ENCODE data around the gene AMDHD2.
A peak's percentile ranks its signal among the peaks of the same experiment; 100 is the strongest.
"Not testable (repeated sequence)": the region's sequence is repeated elsewhere in the genome, so short reads cannot be mapped to it uniquely, and the experiment has no call there.

Gene AMDHD2

DNA sequence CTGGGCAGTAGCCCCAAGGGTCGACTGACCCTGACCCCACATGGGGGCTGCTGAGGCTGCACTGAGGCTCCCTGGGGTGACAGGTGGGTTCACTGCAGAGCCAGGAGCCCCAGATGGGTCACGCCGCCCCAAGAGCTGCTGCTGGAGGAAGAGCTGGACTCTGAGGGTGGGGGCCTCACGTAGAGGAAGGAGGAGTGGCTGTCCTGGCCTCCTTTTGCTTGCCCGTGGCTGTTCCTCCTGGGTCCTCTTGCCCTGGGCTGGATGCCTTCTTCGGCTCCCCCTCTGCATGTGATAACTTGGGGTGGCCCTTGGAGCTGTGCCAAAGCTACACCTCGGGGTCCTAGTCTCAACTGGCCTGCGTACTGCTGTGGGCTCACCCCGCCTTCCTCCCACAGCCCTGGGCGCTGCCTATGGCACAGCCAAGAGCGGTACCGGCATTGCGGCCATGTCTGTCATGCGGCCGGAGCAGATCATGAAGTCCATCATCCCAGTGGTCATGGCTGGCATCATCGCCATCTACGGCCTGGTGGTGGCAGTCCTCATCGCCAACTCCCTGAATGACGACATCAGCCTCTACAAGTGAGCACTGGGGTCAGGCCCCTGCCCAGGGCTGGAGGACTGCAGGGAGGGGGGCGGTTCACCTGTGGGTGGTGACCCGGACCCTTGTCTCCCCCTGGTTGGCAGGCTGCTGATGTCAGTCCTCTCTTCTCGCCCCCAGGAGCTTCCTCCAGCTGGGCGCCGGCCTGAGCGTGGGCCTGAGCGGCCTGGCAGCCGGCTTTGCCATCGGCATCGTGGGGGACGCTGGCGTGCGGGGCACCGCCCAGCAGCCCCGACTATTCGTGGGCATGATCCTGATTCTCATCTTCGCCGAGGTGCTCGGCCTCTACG lies 1.1 kb upstream of the AMDHD2 start:
- no peak for DNase-seq

DNA sequence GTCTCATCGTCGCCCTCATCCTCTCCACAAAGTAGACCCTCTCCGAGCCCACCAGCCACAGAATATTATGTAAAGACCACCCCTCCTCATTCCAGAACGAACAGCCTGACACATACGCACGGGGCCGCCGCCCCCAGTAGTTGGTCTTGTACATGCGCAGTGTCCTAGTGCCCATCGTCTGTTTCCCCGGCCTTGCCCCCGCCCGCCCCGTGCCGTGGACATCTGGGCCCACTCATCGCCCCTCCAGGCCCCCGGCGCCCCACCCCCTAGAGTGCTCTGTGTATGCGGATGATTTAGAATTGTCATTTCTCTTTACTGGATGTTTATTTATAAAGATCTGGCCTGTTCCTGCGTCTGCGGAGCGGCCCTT lies 475 bp upstream of the AMDHD2 start:
- DNase-seq, result no peak

DNA sequence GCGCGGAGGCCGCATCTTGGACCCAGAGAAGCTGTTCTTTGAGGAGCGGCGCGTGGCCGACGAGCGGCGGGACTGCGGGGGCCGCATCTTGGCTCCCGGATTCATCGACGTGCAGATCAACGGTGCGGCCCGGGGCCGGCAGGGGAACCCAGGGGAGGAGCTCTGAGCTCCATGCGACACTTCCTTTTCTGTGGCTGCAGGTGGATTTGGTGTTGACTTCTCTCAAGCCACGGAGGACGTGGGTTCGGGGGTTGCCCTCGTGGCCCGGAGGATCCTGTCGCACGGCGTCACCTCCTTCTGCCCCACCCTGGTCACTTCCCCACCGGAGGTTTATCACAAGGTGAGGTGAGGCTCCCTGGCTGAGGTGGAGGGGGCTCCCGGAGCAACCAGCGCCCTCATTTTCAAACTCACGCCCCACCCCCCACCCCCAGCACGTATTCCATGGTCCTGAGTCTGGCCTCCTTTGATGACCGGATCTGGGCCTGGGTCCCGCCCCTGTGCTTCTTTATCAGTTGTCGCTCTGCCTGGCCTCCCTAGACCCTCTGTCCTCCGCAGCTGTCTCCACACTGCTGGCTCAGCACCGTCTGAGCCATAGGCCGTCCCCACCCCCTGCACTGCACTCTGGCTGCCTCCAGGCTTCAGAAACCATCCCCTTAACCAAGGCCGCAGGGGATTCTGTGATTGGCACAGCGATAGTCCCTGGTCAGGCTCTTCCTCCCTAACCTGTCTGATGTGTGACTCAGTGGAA lies 787 bp downstream of the AMDHD2 start:
- DNase-seq, result no peak

DNA sequence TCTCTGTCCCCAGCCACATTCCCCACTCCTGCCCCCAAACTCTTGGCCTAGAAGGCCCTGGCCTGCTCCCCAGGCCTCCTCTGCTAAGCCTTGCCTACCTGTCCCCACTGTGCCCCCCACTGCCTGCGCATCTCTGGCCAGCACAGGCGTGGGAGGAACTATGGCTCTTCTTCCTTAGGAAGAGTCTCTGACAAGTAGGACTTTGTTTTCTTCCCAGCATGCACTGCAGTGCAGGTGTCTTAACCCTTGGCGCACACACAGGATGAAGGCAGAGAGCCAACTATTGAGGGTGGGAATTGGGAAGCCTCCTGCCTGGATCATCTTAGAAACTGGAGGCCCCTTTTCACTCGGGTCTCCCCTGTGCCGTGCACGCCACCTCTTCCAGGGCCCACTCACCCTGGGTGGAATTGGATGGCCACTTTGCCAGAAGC lies 3.6 kb downstream of the AMDHD2 start:
- DNase-seq, result no peak

DNA sequence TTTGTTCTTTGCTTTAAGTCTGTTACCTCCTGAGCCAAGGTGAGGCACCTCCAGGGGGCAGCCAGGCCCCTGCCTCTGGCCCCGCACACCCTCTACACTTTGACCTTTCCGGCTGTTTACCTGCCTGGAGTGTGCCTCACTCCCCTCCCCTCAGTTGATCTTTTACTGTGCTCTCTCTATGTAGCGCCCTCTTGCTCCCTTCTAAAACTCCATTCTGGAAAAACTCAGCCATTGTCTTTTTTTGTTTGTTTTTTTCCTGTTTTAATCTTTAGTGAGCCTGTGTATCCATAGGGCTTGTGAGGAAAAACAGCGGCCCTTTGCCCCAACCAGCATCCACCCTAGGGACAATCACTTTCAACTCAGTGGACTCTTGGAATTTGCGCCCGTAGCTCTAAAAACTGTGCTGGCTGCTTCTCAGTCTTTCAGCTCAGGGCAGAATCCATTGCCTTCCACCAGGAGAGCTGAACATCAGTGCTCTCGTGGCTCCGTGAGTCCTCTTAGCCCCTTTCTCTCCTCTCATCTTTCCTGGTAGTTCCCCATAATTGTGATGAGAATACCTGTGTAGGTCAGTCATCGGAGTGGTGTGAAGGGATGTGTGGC lies 4.3 kb downstream of the AMDHD2 start:
- DNase-seq, result no peak

DNA sequence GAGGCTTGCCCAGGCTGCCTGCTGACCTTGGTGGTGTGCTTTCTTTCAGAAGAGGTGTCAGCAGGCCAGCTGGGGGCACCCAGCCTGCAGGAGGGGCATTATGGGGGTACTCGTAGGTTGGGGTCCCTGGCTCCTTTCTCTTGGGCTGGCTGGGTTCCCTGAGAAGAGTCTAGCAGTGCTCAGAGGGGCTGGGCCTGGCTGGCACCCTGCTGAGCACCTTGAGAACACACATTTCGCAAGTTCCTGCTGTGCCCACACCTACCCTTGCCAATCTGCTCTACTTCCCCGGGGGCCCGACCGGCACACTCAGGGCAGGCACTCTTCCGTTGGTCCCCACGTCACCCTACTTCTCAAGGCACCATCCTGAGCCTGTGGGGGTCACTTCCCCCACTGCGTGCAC lies 6.0 kb downstream of the AMDHD2 start:
- DNase-seq, result no peak

DNA sequence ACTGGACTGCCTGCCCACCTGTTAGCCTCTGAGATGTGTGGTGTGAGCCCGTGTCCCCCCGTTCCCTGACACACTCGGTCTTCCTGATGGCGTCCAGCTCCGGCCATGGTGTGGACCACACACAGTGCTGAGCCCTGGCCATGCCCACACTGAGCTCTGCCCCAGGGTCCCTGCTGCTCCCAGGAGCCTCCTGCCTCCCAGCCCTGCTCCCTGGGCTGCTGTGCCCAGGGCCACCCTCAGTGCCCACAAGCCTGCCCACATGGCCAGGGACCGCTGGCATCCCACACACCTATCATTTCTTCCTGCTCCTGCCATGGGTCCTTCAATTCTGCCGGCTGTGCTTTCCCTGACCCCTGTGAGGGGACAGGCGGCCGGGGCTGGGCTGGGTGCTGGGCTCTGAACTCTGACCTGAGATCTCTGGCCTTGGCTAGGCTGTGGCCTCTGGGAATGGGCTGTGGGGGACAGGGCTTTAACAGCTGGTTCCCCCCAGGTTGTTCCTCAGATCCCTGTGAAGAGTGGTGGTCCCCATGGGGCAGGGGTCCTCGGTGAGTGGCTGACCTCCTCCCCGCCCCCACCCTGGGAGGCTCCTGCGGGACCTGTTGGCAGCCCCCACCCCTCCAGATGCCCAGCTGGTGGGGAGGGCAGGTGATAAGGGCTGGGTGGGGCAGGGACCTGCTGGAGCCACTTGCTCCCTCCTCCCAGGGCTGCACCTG lies 7.1 kb downstream of the AMDHD2 start:
- DNase-seq, result no peak

DNA sequence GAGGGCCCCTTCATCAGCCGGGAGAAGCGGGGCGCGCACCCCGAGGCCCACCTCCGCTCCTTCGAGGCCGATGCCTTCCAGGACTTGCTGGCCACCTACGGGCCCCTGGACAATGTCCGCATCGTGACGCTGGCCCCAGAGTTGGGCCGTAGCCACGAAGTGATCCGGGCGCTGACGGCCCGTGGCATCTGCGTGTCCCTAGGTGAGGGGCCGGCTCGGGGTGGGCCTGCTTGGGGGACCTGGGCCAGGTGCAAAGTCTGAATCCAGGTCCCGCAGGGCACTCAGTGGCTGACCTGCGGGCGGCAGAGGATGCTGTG lies 7.6 kb downstream of the AMDHD2 start:
- DNase-seq, result no peak

DNA sequence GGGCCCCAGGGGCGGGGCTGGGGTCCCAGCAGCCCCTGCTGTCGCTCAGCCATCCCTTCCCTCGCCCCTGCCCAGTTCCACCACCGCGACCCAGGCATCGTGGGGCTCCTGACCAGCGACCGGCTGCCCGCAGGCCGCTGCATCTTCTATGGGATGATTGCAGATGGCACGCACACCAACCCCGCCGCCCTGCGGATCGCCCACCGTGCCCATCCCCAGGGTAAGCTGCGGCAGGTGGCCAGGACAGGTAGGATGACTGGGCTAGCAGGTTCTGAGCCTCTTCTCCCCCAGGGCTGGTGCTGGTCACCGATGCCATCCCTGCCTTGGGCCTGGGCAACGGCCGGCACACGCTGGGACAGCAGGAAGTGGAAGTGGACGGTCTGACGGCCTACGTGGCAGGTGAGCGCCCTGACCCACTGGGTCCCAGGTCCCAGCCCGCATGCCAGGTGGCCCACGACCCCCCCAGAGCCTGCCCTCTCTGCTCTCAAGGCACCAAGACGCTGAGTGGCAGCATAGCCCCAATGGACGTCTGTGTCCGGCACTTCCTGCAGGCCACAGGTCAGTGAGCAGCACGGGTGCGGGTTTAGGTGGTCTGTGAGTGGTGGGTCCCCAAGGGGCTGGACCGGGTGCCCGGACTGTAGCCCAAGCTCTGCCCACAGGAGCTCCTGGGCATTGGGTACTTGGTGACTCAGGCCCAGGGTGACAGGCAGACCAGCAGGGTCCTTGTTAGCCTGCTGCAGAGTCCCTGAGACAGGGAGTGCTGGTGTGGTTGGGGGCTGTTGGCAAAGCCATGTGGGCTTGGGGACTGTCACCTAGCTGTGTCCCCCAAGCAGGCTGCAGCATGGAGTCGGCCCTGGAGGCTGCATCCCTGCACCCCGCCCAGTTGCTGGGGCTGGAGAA lies 8.2 kb downstream of the AMDHD2 start:
- DNase-seq, result no peak

DNA sequence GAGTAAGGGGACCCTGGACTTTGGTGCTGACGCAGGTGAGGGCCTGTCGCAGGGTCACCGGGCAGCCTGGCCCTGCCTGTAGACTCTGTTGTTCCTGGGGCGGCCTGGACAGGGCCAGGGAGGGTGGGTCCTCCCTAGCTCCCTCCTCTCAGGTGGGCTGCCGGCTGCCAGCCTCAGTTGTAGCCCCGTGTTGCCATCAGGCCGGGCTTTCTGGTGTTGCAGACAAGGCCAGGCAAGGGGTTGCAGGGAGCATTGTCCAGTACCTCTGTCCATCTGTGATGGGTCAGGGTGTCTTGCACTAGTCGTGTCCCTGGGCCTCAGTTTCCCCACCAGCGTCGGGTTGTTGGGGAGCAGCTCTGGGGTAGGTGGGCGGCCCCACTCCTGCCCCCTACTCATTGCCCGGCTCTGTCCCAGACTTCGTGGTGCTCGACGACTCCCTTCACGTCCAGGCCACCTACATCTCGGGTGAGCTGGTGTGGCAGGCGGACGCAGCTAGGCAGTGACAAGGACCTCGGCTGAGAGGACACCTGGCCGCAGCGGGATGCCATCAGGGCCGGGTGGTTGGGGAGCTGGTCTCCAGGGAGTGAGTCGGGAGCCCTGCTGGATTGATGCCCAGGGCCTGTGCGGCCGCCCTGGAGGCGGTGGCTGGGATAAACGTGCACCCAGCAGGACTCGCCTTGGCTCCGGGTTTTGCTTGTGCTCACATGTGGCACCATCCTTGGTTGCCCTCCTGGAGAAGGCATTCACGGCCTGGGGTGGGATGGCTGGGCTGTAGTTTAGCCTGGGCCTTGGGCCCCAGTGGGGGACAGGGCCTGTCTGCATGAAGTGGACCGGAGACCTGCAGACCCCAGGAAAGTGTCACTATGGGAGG lies 9.1 kb downstream of the AMDHD2 start:
- no peak for DNase-seq

DNA sequence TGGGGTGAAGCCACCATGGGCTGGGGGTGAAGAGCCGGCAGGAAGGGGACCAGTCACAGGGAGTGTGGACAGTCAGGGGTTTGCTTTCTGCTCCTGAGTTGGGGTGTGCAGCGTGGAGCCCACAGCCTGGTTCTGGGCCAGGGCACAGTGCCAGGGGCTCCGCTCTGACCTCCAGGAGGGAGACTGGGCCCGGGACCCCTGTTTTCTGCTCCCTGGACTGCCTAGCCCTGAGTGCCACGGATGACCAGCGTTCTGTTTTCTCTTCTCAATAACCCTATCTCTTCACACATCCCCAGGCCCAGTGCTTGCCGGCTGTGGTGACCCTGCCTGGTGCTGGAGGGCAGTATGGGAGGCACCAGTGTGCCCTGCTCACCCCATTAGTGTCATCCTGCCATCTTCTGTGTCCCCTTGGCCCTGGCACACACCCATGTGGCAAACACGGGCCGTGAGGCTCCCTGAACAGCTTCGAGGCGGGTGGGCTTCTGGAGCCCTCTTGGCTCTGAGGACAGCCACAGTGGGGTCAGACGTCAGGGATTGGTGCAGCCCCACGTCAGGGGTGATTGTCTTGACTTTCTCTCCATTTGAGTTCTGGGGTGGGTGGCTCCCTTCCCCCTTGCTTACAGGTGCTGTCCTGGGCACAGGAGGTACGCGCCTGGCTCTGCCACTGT lies 9.9 kb downstream of the AMDHD2 start:
- DNase-seq, result no peak

DNA sequence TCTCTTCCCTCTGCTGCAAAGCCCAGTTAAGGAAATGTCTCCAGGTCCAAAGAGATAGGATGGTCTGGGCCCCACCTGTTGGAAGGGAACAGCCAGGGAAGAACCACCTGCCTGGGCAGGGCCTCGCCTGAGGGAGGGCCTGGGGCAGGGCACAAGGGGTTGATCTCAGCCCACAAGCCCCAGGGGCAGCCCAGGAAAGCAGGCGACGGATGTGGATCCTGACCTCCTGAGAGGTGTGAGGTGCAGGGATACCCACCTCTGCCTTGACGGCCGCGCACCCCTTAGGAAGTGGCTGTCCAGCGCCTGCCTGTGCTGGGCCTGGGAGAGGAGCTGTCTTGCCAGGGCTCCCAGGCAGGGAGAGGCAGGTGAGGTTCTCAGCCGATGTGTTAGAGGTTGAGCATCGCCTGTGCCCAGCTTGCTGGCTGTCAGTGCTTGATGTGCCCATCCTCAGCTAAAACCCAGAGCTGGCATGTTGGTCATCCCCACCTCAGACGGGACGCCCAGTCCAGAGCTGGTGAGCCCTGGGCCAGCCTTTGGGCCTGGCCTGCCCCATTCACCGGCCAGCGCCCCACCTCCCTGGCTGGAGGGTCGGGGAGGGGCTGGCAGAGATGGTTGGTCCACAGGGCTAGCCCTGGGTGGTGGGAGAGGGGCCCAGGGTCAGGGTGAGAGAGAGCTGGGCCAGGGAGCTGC lies 10.6 kb downstream of the AMDHD2 start:
- DNase-seq, result no peak

DNA sequence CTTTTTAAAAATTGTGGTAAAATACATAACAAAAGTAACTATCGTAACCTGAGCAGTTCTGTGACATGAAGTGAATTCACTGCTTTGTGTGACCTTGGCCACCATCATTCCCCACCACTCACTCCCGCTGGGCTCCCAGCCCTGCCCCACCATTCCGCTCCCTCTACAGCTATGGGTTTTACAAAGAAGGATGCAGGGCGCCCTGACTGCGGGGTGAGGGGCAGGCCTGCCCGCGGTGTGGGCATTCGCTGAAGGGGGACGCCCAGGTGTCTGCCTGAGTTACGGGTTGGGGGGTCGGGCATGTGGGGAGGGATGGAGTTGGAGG lies 11.2 kb downstream of the AMDHD2 start, which contains the start of gene CEMP1:
Gene CEMP1, minus strand, starts transcription at position 38 of the 325 bp plus-strand sequence. CDS start 335 bp downstream, outside the sequence.
- DNase-seq, result no peak

DNA sequence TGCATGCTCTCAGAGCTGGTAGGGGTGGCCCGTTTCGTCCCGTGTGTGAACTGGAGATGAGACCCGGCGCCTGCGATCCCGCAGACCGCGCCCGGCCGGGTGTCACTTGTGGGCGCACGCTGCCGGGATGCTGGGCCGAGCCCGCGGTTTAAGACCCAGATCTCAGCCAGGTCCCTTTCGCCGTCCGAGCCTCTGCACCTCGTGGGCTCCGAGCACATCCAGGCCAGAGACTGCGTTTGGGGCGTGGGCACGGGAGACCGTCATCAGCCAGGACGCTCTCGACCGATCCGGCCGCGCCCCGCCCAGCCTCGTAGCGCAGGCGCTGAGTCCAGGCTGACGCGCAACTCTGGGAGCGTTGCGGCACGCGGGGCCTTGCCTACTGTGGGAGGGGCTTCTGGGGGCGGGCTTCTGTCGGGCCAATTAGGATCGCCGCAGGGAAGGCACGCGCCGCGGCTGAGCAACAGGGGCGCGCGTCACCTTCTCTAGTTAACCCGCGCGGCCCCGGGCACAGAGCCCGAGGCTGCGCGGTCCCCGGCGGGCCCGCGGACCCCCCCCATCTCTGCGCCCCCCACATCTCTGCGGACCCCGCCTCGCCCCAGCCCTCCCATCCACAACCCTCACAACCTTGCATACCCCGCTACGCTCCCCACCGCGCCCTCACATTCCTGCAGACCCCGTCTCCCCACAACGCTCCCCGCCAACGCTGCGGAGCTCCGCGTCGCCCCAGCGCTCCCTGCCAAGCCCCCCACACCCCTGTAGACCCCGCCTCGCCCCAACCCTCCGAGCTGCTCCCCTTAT lies 11.7 kb downstream of the AMDHD2 start:
- peak; percentile 82 for DNase-seq

DNA sequence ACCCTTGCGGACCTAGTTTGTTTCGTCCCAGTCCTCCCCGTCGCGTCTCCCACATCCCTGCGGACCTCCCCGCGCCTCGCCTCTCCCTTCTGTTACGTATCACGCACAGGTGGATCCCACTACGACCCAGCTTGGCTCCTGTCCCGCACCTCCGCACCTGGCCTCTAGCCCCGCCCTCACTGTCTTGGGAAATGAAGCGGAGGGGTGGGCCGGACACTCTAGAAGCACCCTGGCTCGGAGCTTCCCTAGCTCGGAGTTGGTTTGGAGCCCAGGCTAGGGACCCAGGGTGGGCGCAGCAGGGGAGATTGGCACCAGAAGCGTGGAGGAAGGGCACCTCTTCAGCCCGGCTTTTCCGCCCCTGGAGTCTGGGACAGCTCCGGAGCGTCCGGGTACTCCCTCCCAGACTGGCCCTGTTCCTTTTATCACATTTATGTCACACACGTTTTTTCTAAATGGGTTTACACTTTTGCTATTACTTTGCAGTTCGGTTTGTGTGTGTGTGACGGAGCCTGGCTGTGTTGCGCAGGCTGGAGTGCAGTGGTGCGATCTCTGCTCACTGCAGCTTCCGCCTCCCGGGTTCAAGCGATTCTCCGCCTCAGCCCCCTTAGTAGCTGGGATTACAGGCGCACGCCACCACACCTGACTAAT lies 12.4 kb downstream of the AMDHD2 start:
- DNase-seq, result peak; percentile 34

DNA sequence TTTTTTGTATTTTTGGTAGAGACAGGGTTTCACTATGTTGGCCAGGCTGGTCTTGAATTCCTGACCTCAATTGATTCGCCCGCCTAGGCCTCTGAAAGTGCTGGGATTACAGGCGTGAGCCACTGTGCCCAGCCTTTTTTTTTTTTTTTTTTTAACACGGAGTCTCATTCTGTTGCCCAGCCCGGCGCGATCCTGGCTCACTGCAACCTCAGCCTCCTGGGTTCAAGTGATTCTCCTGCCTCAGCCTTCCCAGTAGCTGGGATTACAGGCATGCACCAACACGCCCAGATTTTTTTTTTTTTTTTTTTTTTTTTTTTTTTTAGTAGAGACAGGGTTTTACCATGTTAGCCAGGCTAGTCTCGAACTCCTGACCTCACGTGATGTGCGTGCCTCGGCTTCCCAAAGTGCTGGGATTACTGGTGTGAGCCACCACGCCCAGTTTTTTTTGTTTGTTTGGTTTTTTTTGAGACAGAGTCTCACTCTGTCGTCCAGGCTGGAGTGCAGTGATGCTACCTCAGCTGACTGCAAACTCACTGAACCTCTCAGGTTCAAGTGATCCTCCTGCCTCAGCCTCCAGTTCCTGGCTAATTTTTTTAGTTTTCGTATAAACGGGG lies 13.1 kb downstream of the AMDHD2 start:
- not testable (repeated sequence) for DNase-seq

DNA sequence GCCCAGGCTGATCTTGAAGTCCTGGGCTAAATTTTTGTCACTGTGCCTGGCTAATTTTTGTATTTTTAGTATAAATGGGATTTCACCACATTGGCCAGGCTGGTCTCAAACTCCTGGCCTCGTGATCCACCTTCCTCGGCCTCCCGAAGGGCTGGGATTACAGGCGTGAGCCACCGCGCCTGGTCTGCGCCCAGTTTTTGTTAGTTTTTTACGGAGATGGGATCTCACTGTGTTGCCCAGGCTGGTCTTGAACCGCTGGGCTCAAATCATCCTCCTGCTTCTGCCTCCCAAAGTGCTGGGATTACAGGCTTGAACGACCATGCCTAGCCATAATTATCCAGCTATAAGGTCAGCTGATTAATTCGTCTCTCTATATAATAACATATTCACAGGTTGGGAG lies 13.7 kb downstream of the AMDHD2 start:
- no peak for DNase-seq

DNA sequence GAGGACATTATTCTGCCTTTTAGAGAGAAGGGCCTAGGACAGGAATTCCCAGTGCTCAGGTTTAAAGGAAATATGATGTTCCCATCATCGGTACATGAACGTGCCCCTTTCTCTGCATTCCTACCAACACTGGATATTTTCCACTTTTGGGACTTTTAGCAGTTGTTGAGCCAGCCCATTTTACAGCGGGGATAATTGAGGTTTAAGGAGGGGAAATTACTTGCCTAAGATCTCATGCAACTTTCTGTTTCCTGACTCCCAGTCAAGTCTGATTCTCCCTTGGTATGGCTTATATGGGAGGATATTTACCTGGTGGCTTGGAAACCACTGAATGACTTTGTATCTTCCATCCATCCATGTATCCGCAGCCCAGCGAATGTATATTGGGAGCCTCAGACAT lies 14.2 kb downstream of the AMDHD2 start:
- DNase-seq, result not testable (repeated sequence)

Data from NCI-H526 treated with DMSO at 0.1 percent for 48 hours (cell line).